Cardiac fibroblast (primary cell): ENCODE measurements around the gene DUSP19.

ENCODE experiments used
- DNase-seq, 2 donors: peaks; one replicate each; pipeline versions ENCODE4 v3.0.0 to v3.0.0-alpha.2; 2010; ENCODE audit warnings: low read depth in 2 of 2
- H3K4me3 ChIP-seq, 2 donors: replicated peaks in 1 of 2; 1 replicate in 1 of 2; 2 replicates in 1 of 2; pipeline ENCODE4 v1.5.1; 2011; ENCODE audit warnings: low read depth in 2 of 2, low read length in 2 of 2, mild to moderate bottlenecking in 2 of 2, moderate library complexity in 1 of 2
- TF ChIP-seq, protein P1 (sequence below): IDR thresholded peaks from one replicate; pipeline ENCODE4 v1.5.1; 2011; ENCODE audit warnings: low read depth, mild to moderate bottlenecking, low read length, inconsistent platforms

DUSP19 gene

GRCh38 chr2:183112577-183112976, 34.0 kb downstream of the DUSP19 start:
- DNase-seq: no peak
- no peak overlapping the region for H3K4me3 ChIP-seq
- TF ChIP-seq, protein P1, sequence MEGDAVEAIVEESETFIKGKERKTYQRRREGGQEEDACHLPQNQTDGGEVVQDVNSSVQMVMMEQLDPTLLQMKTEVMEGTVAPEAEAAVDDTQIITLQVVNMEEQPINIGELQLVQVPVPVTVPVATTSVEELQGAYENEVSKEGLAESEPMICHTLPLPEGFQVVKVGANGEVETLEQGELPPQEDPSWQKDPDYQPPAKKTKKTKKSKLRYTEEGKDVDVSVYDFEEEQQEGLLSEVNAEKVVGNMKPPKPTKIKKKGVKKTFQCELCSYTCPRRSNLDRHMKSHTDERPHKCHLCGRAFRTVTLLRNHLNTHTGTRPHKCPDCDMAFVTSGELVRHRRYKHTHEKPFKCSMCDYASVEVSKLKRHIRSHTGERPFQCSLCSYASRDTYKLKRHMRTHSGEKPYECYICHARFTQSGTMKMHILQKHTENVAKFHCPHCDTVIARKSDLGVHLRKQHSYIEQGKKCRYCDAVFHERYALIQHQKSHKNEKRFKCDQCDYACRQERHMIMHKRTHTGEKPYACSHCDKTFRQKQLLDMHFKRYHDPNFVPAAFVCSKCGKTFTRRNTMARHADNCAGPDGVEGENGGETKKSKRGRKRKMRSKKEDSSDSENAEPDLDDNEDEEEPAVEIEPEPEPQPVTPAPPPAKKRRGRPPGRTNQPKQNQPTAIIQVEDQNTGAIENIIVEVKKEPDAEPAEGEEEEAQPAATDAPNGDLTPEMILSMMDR: no peak

DNA sequence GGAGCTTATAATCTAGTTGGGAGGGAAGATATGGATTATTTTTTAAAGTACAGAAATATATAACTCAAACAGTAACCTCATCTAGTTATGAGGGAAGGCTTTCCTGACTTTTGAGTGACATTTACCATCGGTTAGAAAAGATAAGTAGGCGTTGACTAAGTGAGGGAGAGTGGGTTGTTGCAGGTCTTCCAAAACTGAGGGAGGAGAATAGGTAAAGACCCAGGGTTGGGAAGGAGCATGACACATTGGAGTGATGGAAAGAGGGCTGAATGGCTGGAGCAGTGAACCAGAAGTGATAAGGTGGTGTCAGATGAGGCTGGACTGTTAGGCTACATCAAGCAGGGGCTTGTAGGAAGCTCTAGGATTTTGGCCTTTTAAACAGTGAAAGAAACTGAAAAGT, 35.1 kb downstream of the DUSP19 start:
- no peak overlapping the region for H3K4me3 ChIP-seq
- DNase-seq: no peak
- TF ChIP-seq, protein P1: no peak

DNA sequence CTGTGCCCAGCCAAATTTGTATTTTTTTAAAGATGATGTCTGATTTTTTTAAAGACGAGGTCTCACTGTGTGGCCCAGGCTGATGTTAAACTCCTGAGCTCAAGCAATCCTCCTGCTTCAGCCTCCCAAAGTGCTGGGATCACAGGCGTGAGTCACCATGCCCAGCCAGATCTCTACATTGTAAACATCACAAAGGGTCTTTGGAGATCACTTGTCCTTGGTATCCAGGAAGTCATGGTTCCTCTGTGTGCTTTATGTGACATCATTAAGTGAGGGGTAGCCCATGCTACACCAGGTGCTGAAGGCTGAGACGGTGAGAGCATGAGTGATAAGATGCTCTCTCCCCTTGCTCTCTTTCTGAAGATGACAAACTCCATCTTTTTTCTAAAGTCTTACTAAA, 38.7 kb downstream of the DUSP19 start:
- H3K4me3 ChIP-seq: no peak overlapping the region
- DNase-seq: no peak
- TF ChIP-seq, protein P1: no peak

- TF ChIP-seq, protein P1: no peak
- peak overlapping the region; percentile 91 to 93 for H3K4me3 ChIP-seq
- DNase-seq: peak in 1 of 2 donors; percentile 4
Measured at GRCh38 chr2:183123117-183123958, 44.8 kb downstream of the DUSP19 start.

- TF ChIP-seq, protein P1: no peak
- peak overlapping the region; percentile 91 to 93 for H3K4me3 ChIP-seq
- no peak for DNase-seq
Measured at GRCh38 chr2:183123959-183124221, 45.3 kb downstream of the DUSP19 start.

DNA sequence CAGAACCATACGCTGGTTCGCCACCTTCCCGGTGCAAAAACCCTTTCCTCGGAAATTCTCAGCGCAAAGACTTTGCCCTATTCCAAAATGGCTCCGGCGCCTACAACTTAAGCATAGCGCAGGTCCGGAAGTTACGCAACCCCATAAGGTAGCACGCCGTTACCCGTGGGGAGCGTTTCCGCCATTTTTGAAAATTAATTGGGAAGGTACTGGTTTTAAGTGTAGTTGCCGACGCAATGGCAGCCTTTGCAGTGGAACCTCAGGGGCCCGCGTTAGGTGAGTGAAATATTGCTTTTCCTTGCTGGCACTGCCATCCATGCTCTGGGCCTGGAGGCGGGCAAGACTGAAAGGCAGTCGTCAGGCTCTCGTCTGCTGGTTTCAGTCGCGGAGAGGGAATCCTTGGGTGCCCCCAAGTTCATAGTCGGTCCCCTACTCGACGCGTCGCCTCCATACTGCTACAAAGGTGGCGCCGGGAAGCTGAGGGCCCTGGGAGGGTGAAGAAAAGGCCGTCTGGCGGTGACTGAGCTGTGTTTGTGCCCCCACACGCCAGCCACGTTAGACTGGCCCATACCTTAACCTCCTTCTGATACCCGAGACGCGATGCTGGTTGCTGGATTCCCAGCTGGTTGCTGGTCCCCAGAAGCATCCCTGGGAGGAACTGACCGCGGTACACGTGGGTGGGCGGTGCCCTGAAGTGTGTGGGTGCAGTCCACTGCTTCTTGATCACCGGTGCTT, 45.8 kb downstream of the DUSP19 start, which contains the start of gene NUP35:
TSS of gene NUP35 (plus strand) at position 222 of the 735 bp plus-strand sequence. CDS start at position 237, 15 bp downstream.
- TF ChIP-seq, protein P1: no peak
- peak; percentile 92 to 93 for DNase-seq
- peak within 1 kb of the TSS; percentile 91 to 93 for H3K4me3 ChIP-seq
